Caco-2 (cell line): ENCODE results near the gene PHC2. TPM values are rescaled to one million over a fixed set of nuclear protein-coding genes. Genes with fewer than 3 reads are reported as not detected.

ENCODE experiments used
- BruUV-seq: library from RNA; stranded (reverse); fragments of 400-500 nt; replicated peaks from 2 replicates; lab custom pipeline; 2021; lab: Mats Ljungman, UMichigan
- CTCF ChIA-PET: fragments of 300-600 bp; sonication (Branson Sonifier 250); formaldehyde crosslinking; loops from one replicate; lab custom pipeline; 2022; ENCODE audit warnings: antibody characterized with exemption; lab: Charles Lee
- POLR2A ChIA-PET: fragments of 300-600 bp; sonication (Branson Sonifier 250); formaldehyde crosslinking; loops from one replicate; lab custom pipeline; 2022; ENCODE audit warnings: antibody characterized with exemption; lab: Charles Lee
- DNase-seq, 2 experiments: peaks; one replicate each; pipeline versions ENCODE4 v3.0.0 to v3.0.0-alpha.2; 2020 to 2022
- H3K27me3 ChIP-seq: replicated peaks from 2 replicates; pipeline ENCODE4 v1.6.0; 2011; ENCODE audit warnings: low read length; ENCODE audit not compliant: control insufficient read depth, insufficient read depth
- H3K36me3 ChIP-seq: 2 replicates; pipeline ENCODE4 v1.5.1; 2011; ENCODE audit warnings: low read length; ENCODE audit not compliant: control insufficient read depth, insufficient read depth
- H3K4me1 ChIP-seq: fragments of 250-450 bp; sonication (Bioruptor Pico); 2 replicates; pipeline ENCODE4 v1.5.1; 2020; ENCODE audit warnings: mild to moderate bottlenecking
- H3K4me3 ChIP-seq: 2 replicates; pipeline ENCODE4 v1.5.1; 2011; ENCODE audit warnings: low read depth, mild to moderate bottlenecking, control low read depth, low read length
- H3K9me3 ChIP-seq: fragments of 250-450 bp; sonication (Bioruptor Pico); 2 replicates; pipeline ENCODE4 v1.5.1; 2020; ENCODE audit warnings: mild to moderate bottlenecking, moderate library complexity
- H3K27ac Mint-ChIP-seq: one replicate; pipeline ENCODE4 v1.8.0; 2022; ENCODE audit warnings: mixed read lengths; ENCODE audit not compliant: unreplicated experiment
- H3K27me3 Mint-ChIP-seq: one replicate; pipeline ENCODE4 v1.8.0; 2022; ENCODE audit warnings: mixed read lengths; ENCODE audit not compliant: insufficient read depth, unreplicated experiment
- H3K36me3 Mint-ChIP-seq: one replicate; pipeline ENCODE4 v1.8.0; 2022; ENCODE audit warnings: mild to moderate bottlenecking, mixed read lengths; ENCODE audit not compliant: insufficient read depth, unreplicated experiment
- H3K4me1 Mint-ChIP-seq: one replicate; pipeline ENCODE4 v1.8.0; 2022; ENCODE audit warnings: low read depth, mixed read lengths; ENCODE audit not compliant: unreplicated experiment
- H3K4me3 Mint-ChIP-seq: one replicate; pipeline ENCODE4 v1.8.0; 2022; ENCODE audit warnings: mild to moderate bottlenecking, moderate library complexity, mixed read lengths; ENCODE audit not compliant: unreplicated experiment
- H3K9me3 Mint-ChIP-seq: one replicate; pipeline ENCODE4 v1.8.0; 2022; ENCODE audit warnings: mixed read lengths; ENCODE audit not compliant: unreplicated experiment
- CTCF ChIP-seq, 2 experiments: fragments of 200-600 bp in 1 of 2; IDR thresholded peaks; 1 replicate in 1 of 2; 2 replicates in 1 of 2; pipeline versions ENCODE4 v1.5.1 to v1.8.0; 2011 to 2022; ENCODE audit warnings: antibody characterized with exemption in 1 of 2, control low read depth in 1 of 2, inconsistent platforms in 1 of 2, low read depth in 1 of 2, low read length in 1 of 2, mild to moderate bottlenecking in 1 of 2, moderate library complexity in 1 of 2; ENCODE audit not compliant: insufficient read depth in 1 of 2, severe bottlenecking in 1 of 2, unreplicated experiment in 1 of 2
- intact Hi-C: fragments of 100-400 bp; cut with micrococcal nuclease; formaldehyde crosslinking; loops from one replicate; pipeline ENCODE4 v1.10.0; 2022; ENCODE audit not compliant: unreplicated experiment
- total RNA-seq: library from RNA; stranded (reverse); gene quantifications from 2 replicates; pipeline ENCODE4 v1.2.3, GENCODE V29; 2022

Gene PHC2
- total RNA-seq, 1 experiment from 2014 or later = 35.2 TPM

GRCh38 chr1:33410091-33410701, 20.7 kb downstream of the PHC2 start:
- TF ChIP-seq CTCF (IDR thresholded peaks at IDR 0.05; ENCODE audit: insufficient read depth in 1 of 2, low read depth in 1 of 2, low read length in 1 of 2, severe bottlenecking in 1 of 2, unreplicated experiment in 1 of 2) = no peak
- no TSS peak for BruUV-seq
- no peak for DNase-seq
- H3K4me3 Mint-ChIP-seq = no peak overlapping the region
- H3K4me3 ChIP-seq = no peak overlapping the region
- H3K27me3 ChIP-seq = no peaks in the 10 kb centered on the region
- H3K27me3 Mint-ChIP-seq = no peaks in the 10 kb centered on the region
- ChIA-PET POLR2A (no interaction called here), CTCF (no interaction called here)
- H3K9me3 Mint-ChIP-seq = peaks cover 10% of the 10 kb centered on the region
- H3K36me3 Mint-ChIP-seq = no peaks in the 10 kb centered on the region
- no peak overlapping the region for H3K27ac Mint-ChIP-seq
- no peaks in the 10 kb centered on the region for H3K4me1 Mint-ChIP-seq
- no peaks in the 10 kb centered on the region for H3K36me3 ChIP-seq
- H3K4me1 ChIP-seq = no peaks in the 10 kb centered on the region
- H3K9me3 ChIP-seq = no peaks in the 10 kb centered on the region; the same call in 1 of the 2 replicates
- intact Hi-C loops = no loop called here

- BruUV-seq = no TSS peak
- peaks cover 9% of the 10 kb centered on the region for H3K9me3 Mint-ChIP-seq
- Histone ChIP-seq H3K4me1 (no peaks in the 10 kb centered on the region), H3K27me3 (no peaks in the 10 kb centered on the region), H3K4me3 (no peak overlapping the region), H3K36me3 (no peaks in the 10 kb centered on the region), H3K9me3 (no peaks in the 10 kb centered on the region)
- no peak for DNase-seq
- no peak for TF ChIP-seq CTCF (IDR thresholded peaks at IDR 0.05; ENCODE audit: insufficient read depth in 1 of 2, low read depth in 1 of 2, low read length in 1 of 2, severe bottlenecking in 1 of 2, unreplicated experiment in 1 of 2)
- no peaks in the 10 kb centered on the region for H3K27me3 Mint-ChIP-seq
- intact Hi-C loops = no loop called here
- no peaks in the 10 kb centered on the region for H3K4me1 Mint-ChIP-seq
- no peak overlapping the region for H3K27ac Mint-ChIP-seq
- no peaks in the 10 kb centered on the region for H3K36me3 Mint-ChIP-seq
- POLR2A ChIA-PET = no interaction called here
- no peak overlapping the region for H3K4me3 Mint-ChIP-seq
- CTCF ChIA-PET = no interaction called here
Observed at GRCh38 chr1:33408093-33408436, 22.8 kb downstream of the PHC2 start.

- intact Hi-C loops = no loop called here
- ChIA-PET CTCF (no interaction called here), POLR2A (no interaction called here)
- BruUV-seq = no TSS peak
- H3K36me3 Mint-ChIP-seq = no peaks in the 10 kb centered on the region
- no peak overlapping the region for H3K27ac Mint-ChIP-seq
- Histone ChIP-seq H3K4me3 (no peak overlapping the region), H3K36me3 (no peaks in the 10 kb centered on the region), H3K9me3 (no peaks in the 10 kb centered on the region), H3K4me1 (no peaks in the 10 kb centered on the region), H3K27me3 (no peaks in the 10 kb centered on the region)
- H3K27me3 Mint-ChIP-seq = no peaks in the 10 kb centered on the region
- H3K4me1 Mint-ChIP-seq = no peaks in the 10 kb centered on the region
- no peak for TF ChIP-seq CTCF (IDR thresholded peaks at IDR 0.05; ENCODE audit: insufficient read depth in 1 of 2, low read depth in 1 of 2, low read length in 1 of 2, severe bottlenecking in 1 of 2, unreplicated experiment in 1 of 2)
- H3K4me3 Mint-ChIP-seq = no peak overlapping the region
- DNase-seq = no peak
- H3K9me3 Mint-ChIP-seq = peaks cover 9% of the 10 kb centered on the region
Observed at GRCh38 chr1:33407352-33408092, 23.4 kb downstream of the PHC2 start.
